Left cardiac atrium (tissue), 4 donors: ENCODE measurements around the gene ZBTB17. TPM values are rescaled to one million over a fixed set of nuclear protein-coding genes. Genes with fewer than 3 reads are reported as not detected.
"Not testable (repeated sequence)": the region's sequence is repeated elsewhere in the genome, so short reads cannot be mapped to it uniquely, and the experiment has no call there.

ENCODE experiments used
- ATAC-seq, 2 donors: fragments of 200-7000 bp; cut with Tn5 transposase; one replicate each; pipeline ENCODE4 v1.9.1; 2020; ENCODE audit warnings: mild to moderate bottlenecking in 2 of 2, moderate library complexity in 2 of 2
- DNase-seq: peaks from one replicate; pipeline ENCODE4 v3.0.0-alpha.2; 2020
- intact Hi-C, 2 donors: fragments of 100-400 bp; cut with DNase I; formaldehyde crosslinking; loops; one replicate each; pipeline versions ENCODE4 v1.14.1 to v1.15.1; 2022 to 2023
- total RNA-seq, 2 donors: library from RNA; stranded (reverse); fragmentation: NEBNext Ultra II Directional; extraction: Animal tissue kit (Norgen Biotek cat#: 25700); gene quantifications; one replicate each; pipeline ENCODE4 v1.2.1, GENCODE V29; 2021
- donor health status: DM: no; HTN: yes; CAD: no.
- donor health status: DM: no; HTN: yes; CAD: no; lungs with severe emphysema.
- donor health status: DM: yes; HTN: yes; CAD: no.
- donor health status: Dilated cardiomyopathy.

Gene ZBTB17
- total RNA-seq, 2 donors from 2014 or later, result 22.4 to 24.6 TPM

GRCh38 chr1:15928971-15929965 lies 46.6 kb downstream of the ZBTB17 start:
- ATAC-seq, result peak in 1 of 2 donors; percentile 15
- no peak for DNase-seq
- intact Hi-C loops, result no loop called here

GRCh38 chr1:15926448-15926847 lies 49.5 kb downstream of the ZBTB17 start:
- DNase-seq, ATAC-seq, intact Hi-C loops: not testable (repeated sequence)

- ATAC-seq (no peak), DNase-seq (no peak)
- intact Hi-C loops, result no loop called here
Measured at GRCh38 chr1:15923241-15923640, 52.7 kb downstream of the ZBTB17 start.

- intact Hi-C loops, result no loop called here
- no peak for ATAC-seq
Measured at GRCh38 chr1:15918962-15919715, 56.8 kb downstream of the ZBTB17 start.

GRCh38 chr1:15916916-15917315 lies 59.0 kb downstream of the ZBTB17 start:
- no peak for DNase-seq
- peak in 1 of 2 donors; percentile 60 for ATAC-seq
- intact Hi-C loops, result no loop called here

More at GRCh38 chr1:15918962-15919715, 56.8 kb downstream of the ZBTB17 start:
- no peak for DNase-seq

- intact Hi-C loops, result no loop called here
- DNase-seq (no peak), ATAC-seq (no peak)
Measured at GRCh38 chr1:15916417-15916816, 59.5 kb downstream of the ZBTB17 start.

GRCh38 chr1:15915991-15916390 lies 59.9 kb downstream of the ZBTB17 start:
- intact Hi-C loops, result no loop called here
- DNase-seq (no peak), ATAC-seq (no peak)

- DNase-seq, intact Hi-C loops, ATAC-seq: not testable (repeated sequence)
Measured at GRCh38 chr1:15913607-15914006, 62.3 kb downstream of the ZBTB17 start.

GRCh38 chr1:15911927-15912326 lies 64.0 kb downstream of the ZBTB17 start:
- no peak for ATAC-seq
- DNase-seq, result no peak
- intact Hi-C loops, result no loop called here

- ATAC-seq, result no peak
- no peak for DNase-seq
- intact Hi-C loops, result no loop called here
Measured at GRCh38 chr1:15911141-15911540, 64.8 kb downstream of the ZBTB17 start.

GRCh38 chr1:15908597-15908996 lies 67.3 kb downstream of the ZBTB17 start:
- intact Hi-C loops, result no loop called here
- DNase-seq, result no peak
- no peak for ATAC-seq

- ATAC-seq, result peak in 1 of 2 donors; percentile 51
- intact Hi-C loops, result no loop called here
- DNase-seq, result no peak
Measured at GRCh38 chr1:15902882-15903281, 73.0 kb downstream of the ZBTB17 start.

- intact Hi-C loops, result no loop called here
- ATAC-seq, result no peak
- DNase-seq, result no peak
Measured at GRCh38 chr1:15900662-15901279, 75.1 kb downstream of the ZBTB17 start.

GRCh38 chr1:15899266-15899665 lies 76.6 kb downstream of the ZBTB17 start:
- no peak for DNase-seq
- ATAC-seq, result peak; percentile 48
- intact Hi-C loops, result no loop called here

- DNase-seq, intact Hi-C loops, ATAC-seq: not testable (repeated sequence)
Measured at GRCh38 chr1:15896841-15897610, 78.9 kb downstream of the ZBTB17 start.

- intact Hi-C loops, result no loop called here
- no peak for DNase-seq
- ATAC-seq, result no peak
Measured at GRCh38 chr1:15895233-15895632, 80.7 kb downstream of the ZBTB17 start.

- intact Hi-C loops, result not testable (repeated sequence)
Measured at GRCh38 chr1:15892857-15893599, 82.9 kb downstream of the ZBTB17 start.

More at GRCh38 chr1:15892857-15893599, 82.9 kb downstream of the ZBTB17 start:
- peak; percentile 51 to 54 for ATAC-seq
- not testable (repeated sequence) for DNase-seq
